HG02623 (cell line): ENCODE results near the gene EXOC6.
"Not testable (repeated sequence)": the region's sequence is repeated elsewhere in the genome, so short reads cannot be mapped to it uniquely, and the experiment has no call there.

ENCODE experiments used
- ATAC-seq: cut with Tn5 transposase; IDR thresholded peaks from one replicate; pipeline ENCODE4 v1.9.1; 2021; ENCODE audit warnings: moderate library complexity; ENCODE audit not compliant: unreplicated experiment

EXOC6 gene

GRCh38 chr10:93101148-93101547 is 252.8 kb downstream of the EXOC6 start:
- ATAC-seq: not testable (repeated sequence)

GRCh38 chr10:93103953-93104352 is 255.6 kb downstream of the EXOC6 start:
- no peak for ATAC-seq

GRCh38 chr10:93106631-93107072 is 258.3 kb downstream of the EXOC6 start:
- no peak for ATAC-seq
